ENCODE measurements around the gene CREB3L2.

DNA sequence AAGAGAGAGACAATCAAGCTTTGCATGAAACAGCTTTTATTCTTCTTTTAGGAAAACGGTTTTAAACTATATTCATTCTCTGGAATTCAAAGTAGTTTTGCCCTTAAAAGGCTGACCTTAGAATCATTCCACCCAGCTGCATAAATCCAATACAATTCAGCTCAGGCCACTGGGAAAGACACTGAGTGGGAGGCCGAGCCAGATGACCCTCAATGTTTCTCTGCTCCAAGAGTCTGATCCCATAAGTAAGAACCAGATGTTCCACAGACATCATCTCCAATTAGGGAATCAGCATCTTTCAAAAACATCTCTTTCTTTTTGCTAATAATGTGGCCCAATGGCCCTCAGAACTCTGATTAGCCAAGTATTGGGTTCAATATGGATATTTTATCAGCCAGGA is 26.1 kb downstream of the CREB3L2 start:
- TF ChIP-seq CTCF (conservative IDR thresholded peaks at IDR 0.05; ENCODE audit: low read length) (no peak), EZH2phosphoT487 (IDR thresholded peaks at IDR 0.05; ENCODE audit: borderline replicate concordance, low read depth, low read length) (no peak)

Measured in OCI-LY7 (cell line).